ENCODE data around the gene MAP2K5. TPM values are rescaled to one million over a fixed set of nuclear protein-coding genes. Genes with fewer than 3 reads are reported as not detected.

The MAP2K5 gene
- total RNA-seq, 4 donors from 2014 or later: 7.2 to 14.2 (median 9.3) TPM

GRCh38 chr15:67548862-67549651, 6.6 kb downstream of the MAP2K5 start:
- DNase-seq (ENCODE audit: low spot score) (no peak), ATAC-seq (ENCODE audit: low FRiP score) (no peak)
- TF ChIP-seq CTCF (IDR thresholded peaks at IDR 0.05): no peak

DNA sequence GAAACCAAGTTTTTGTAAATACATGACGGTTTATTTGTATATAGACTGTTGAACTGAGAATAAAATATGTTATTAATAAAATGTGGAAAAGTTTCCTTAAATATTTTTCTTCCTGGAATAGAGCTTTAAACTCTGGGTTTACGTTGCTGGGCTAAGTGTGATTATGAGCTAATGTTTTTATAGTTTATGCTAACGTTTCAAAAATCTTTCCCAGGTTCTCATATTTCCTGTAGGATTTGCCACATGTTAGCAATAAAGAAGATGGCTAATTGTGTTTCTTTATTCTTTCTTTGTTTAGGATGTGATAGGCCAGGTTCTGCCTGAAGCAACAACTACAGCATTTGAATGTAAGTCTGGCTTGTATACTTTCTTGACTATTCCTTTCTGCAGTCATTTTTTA, 7.2 kb downstream of the MAP2K5 start:
- TF ChIP-seq CTCF (IDR thresholded peaks at IDR 0.05): no peak
- DNase-seq (ENCODE audit: low spot score) (no peak), ATAC-seq (ENCODE audit: low FRiP score) (no peak)

- no peak for ATAC-seq (ENCODE audit: low FRiP score)
- DNase-seq (ENCODE audit: low spot score): no peak
- no peak for TF ChIP-seq CTCF (IDR thresholded peaks at IDR 0.05)
Observed at GRCh38 chr15:67550522-67550921, 8.0 kb downstream of the MAP2K5 start.

DNA sequence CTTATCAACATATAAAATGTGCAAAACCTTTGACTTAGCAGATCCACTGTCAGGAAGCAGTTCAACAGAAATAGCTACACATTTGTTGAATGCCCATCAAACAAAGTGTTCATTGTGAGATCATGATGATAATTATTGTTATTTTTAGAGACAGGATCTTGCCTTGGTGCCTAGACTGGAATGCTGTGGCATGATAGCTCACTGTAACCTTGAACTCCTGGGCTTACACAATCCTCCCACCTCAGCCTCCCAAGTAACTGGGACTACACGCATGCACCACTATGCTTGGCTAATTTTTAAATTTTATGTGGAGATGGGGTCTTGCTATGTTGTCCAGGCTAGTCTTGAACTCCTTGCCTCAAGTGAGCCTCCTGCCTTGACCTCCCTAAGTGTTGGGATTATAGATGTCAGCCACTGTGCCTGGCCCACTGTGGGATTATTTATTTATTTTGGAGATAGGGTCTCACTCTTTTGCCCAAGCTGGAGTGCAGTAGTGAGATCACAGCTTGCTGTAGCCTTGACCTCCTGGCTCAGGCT, 8.8 kb downstream of the MAP2K5 start:
- DNase-seq (ENCODE audit: low spot score): no peak
- no peak for ATAC-seq (ENCODE audit: low FRiP score)
- no peak for TF ChIP-seq CTCF (IDR thresholded peaks at IDR 0.05)

- DNase-seq (ENCODE audit: low spot score) (no peak), ATAC-seq (ENCODE audit: low FRiP score) (no peak)
- TF ChIP-seq CTCF (IDR thresholded peaks at IDR 0.05): no peak
Observed at GRCh38 chr15:67554580-67554979, 12.1 kb downstream of the MAP2K5 start.

- TF ChIP-seq CTCF (IDR thresholded peaks at IDR 0.05): no peak
- ATAC-seq (ENCODE audit: low FRiP score): no peak
- no peak for DNase-seq (ENCODE audit: low spot score)
Observed at GRCh38 chr15:67556976-67557570, 14.6 kb downstream of the MAP2K5 start.

DNA sequence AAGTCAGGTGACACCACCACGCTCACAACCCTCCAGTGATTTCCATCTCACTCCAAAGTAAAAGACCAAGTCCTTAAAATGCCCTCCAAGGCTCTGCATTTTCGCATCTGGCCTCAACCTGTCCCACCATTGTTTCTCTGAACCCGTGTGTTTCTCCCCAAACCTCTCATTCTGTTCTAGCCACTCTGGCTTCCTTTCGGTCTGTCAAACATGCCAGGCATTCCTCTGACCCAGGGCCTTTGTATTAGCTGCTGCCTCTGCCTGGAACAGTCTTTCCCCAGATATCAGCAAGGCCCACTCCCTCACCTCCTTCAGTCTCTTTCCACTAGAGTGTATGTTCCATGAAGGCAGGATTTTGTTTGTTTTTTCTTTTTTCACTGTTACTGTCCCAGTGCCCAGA, 16.0 kb downstream of the MAP2K5 start:
- DNase-seq (ENCODE audit: low spot score) (no peak), ATAC-seq (ENCODE audit: low FRiP score) (no peak)
- no peak for TF ChIP-seq CTCF (IDR thresholded peaks at IDR 0.05)

All from omental fat pad (tissue), 4 donors.